Keratinocyte (primary cell): ENCODE data around the gene C19orf47. TPM values are rescaled to one million over a fixed set of nuclear protein-coding genes. Genes with fewer than 3 reads are reported as not detected.

ENCODE experiments used
- DNase-seq: peaks from one replicate; pipeline ENCODE4 v3.0.0-alpha.2; 2011; ENCODE audit warnings: low read depth, missing footprints, low spot score
- FAIRE-seq: peaks from 2 replicates; lab custom pipeline; 2011; peaks lifted over from hg19 to GRCh38; lab: Jason Lieb, UNC
- H2AFZ ChIP-seq: 2 replicates; pipeline ENCODE4 v1.6.0; 2012; ENCODE audit warnings: low read length, control low read depth, inconsistent platforms; ENCODE audit not compliant: control insufficient read depth
- H3K27ac ChIP-seq: 2 replicates; pipeline ENCODE4 v1.5.1; 2011; ENCODE audit warnings: low read length; ENCODE audit not compliant: control insufficient read depth, insufficient read depth
- H3K27me3 ChIP-seq: 3 replicates; pipeline ENCODE4 v1.6.0; 2011; ENCODE audit warnings: low read length; ENCODE audit not compliant: control insufficient read depth, insufficient read depth; ENCODE audit errors: extremely low read depth
- H3K36me3 ChIP-seq, 2 experiments: 2 replicates in 1 of 2; 3 replicates in 1 of 2; pipeline ENCODE4 v1.5.1; 2011; ENCODE audit warnings: low read length in 2 of 2, mild to moderate bottlenecking in 1 of 2; ENCODE audit not compliant: control insufficient read depth in 2 of 2, insufficient read depth in 2 of 2; ENCODE audit errors: extremely low read depth in 1 of 2
- H3K4me1 ChIP-seq: 3 replicates; pipeline ENCODE4 v1.5.1; 2011; ENCODE audit warnings: low read length; ENCODE audit not compliant: control insufficient read depth, insufficient read depth; ENCODE audit errors: extremely low read depth
- H3K4me2 ChIP-seq: 3 replicates; pipeline ENCODE4 v1.6.0; 2011; ENCODE audit warnings: low read depth, low read length; ENCODE audit not compliant: control insufficient read depth, insufficient read depth; ENCODE audit errors: extremely low read depth
- H3K4me3 ChIP-seq, 3 experiments: fragments of 200-600 bp in 1 of 3; sonication (generic) in 1 of 3; 2 replicates in 2 of 3; 3 replicates in 1 of 3; pipeline ENCODE4 v1.5.1; 2011 to 2016; ENCODE audit warnings: low read length in 3 of 3, mild to moderate bottlenecking in 3 of 3, control low read depth in 2 of 3, inconsistent platforms in 1 of 3, low read depth in 1 of 3, mixed read lengths in 1 of 3, mixed run types in 1 of 3, moderate library complexity in 1 of 3; ENCODE audit not compliant: control insufficient read depth in 2 of 3, insufficient read depth in 2 of 3; ENCODE audit errors: extremely low read depth in 1 of 3
- H3K79me2 ChIP-seq: 2 replicates; pipeline ENCODE4 v1.6.0; 2012; ENCODE audit warnings: low read length; ENCODE audit not compliant: control insufficient read depth, insufficient read depth
- H3K9ac ChIP-seq: 3 replicates; pipeline ENCODE4 v1.6.0; 2011; ENCODE audit warnings: low read length; ENCODE audit not compliant: control insufficient read depth, insufficient read depth; ENCODE audit errors: extremely low read depth
- H3K9me1 ChIP-seq: 3 replicates; pipeline ENCODE4 v1.6.0; 2011; ENCODE audit warnings: low read length; ENCODE audit not compliant: control insufficient read depth, insufficient read depth; ENCODE audit errors: extremely low read depth
- H3K9me3 ChIP-seq: 2 replicates; pipeline ENCODE4 v1.5.1; 2012; ENCODE audit warnings: low read depth, low read length; ENCODE audit not compliant: control insufficient read depth
- H4K20me1 ChIP-seq: 3 replicates; pipeline ENCODE4 v1.6.0; 2011; ENCODE audit warnings: low read length; ENCODE audit not compliant: control insufficient read depth, insufficient read depth; ENCODE audit errors: extremely low read depth
- CTCF ChIP-seq, 3 experiments: IDR thresholded peaks in 1 of 3; conservative IDR thresholded peaks in 1 of 3; optimal IDR thresholded peaks in 1 of 3; 2 replicates in 2 of 3; 3 replicates in 1 of 3; pipeline versions ENCODE3 to v1.5.1; 2011; ENCODE audit warnings: low read length in 3 of 3, mild to moderate bottlenecking in 3 of 3, moderate library complexity in 2 of 3, control low read depth in 1 of 3, inconsistent platforms in 1 of 3; ENCODE audit not compliant: insufficient read depth in 2 of 3; ENCODE audit errors: extremely low read depth in 1 of 3
- EZH2 ChIP-seq: IDR thresholded peaks from one replicate; pipeline ENCODE4 v1.6.1; 2012; ENCODE audit warnings: inconsistent platforms, mild to moderate bottlenecking, low read length, moderate library complexity
- dilution Hi-C: fragments of 300-500 bp; cut with MboI; formaldehyde crosslinking; loops from one replicate; pipeline ENCODE4 v1.7.0; 2020; ENCODE audit warnings: low sequenced_read_pairs; ENCODE audit not compliant: extremely low pct_ligation_motif_present
- polyA plus RNA-seq, 5 experiments: library from polyadenylated mRNA; depleted of rRNA in 3 of 5; stranded (reverse) in 3 of 5; stranded (forward) in 1 of 5; unstranded in 1 of 5; fragments of >200 nt; gene quantifications; 1 replicate in 1 of 5; 2 replicates in 3 of 5; 3 replicates in 1 of 5; pipeline versions ENCODE4 v1.2.1 to v1.2.3, GENCODE V29; 2011 to 2012; ENCODE audit warnings: missing spikeins in 2 of 5, low read depth in 1 of 5, low replicate concordance in 1 of 5

Gene C19orf47
- polyA plus RNA-seq, 1 donor (not counting 4 experiments of a cell fraction or from before 2014, with no cell fraction given) = 13.3 TPM

GRCh38 chr19:40366697-40367561 lies 18.7 kb upstream of the C19orf47 start:
- no peaks in the 10 kb centered on the region for H3K27me3 ChIP-seq
- no peaks in the 10 kb centered on the region for H3K9me3 ChIP-seq
- peaks cover 7 to 27% of the 10 kb centered on the region in 2 experiments for H3K36me3 ChIP-seq
- no peak overlapping the region for H3K4me3 ChIP-seq
- FAIRE-seq (no peak), DNase-seq (no peak)
- H3K4me1 ChIP-seq = peaks cover 8% of the 10 kb centered on the region
- H2AFZ ChIP-seq = no peak overlapping the region
- dilution Hi-C loops = no loop called here
- no peak overlapping the region for H3K4me2 ChIP-seq
- H3K79me2 ChIP-seq = no peaks in the 10 kb centered on the region
- H3K9ac ChIP-seq = no peak overlapping the region
- H4K20me1 ChIP-seq = no peaks in the 10 kb centered on the region
- H3K9me1 ChIP-seq = no peaks in the 10 kb centered on the region
- no peak for TF ChIP-seq EZH2
- TF ChIP-seq CTCF (optimal IDR thresholded peaks at IDR 0.05 in 1 of 3, IDR thresholded peaks at IDR 0.05 in 1 of 3, conservative IDR thresholded peaks at IDR 0.05 in 1 of 3; ENCODE audit: extremely low read depth in 1 of 3, insufficient read depth in 2 of 3, low read length in 3 of 3) = no peak
- no peak overlapping the region for H3K27ac ChIP-seq

GRCh38 chr19:40365613-40366401 lies 17.6 kb upstream of the C19orf47 start:
- H3K27me3 ChIP-seq = no peaks in the 10 kb centered on the region
- no peaks in the 10 kb centered on the region for H4K20me1 ChIP-seq
- FAIRE-seq (no peak), DNase-seq (no peak)
- peak overlapping the region; percentile 85 for H3K4me2 ChIP-seq
- no peak overlapping the region for H3K27ac ChIP-seq
- H3K9me3 ChIP-seq = no peaks in the 10 kb centered on the region
- peak overlapping the region; percentile 69 for H3K9ac ChIP-seq
- H3K4me1 ChIP-seq = peaks cover 8% of the 10 kb centered on the region
- TF ChIP-seq CTCF (optimal IDR thresholded peaks at IDR 0.05 in 1 of 3, IDR thresholded peaks at IDR 0.05 in 1 of 3, conservative IDR thresholded peaks at IDR 0.05 in 1 of 3; ENCODE audit: extremely low read depth in 1 of 3, insufficient read depth in 2 of 3, low read length in 3 of 3) (no peak), EZH2 (no peak)
- H3K4me3 ChIP-seq = peak overlapping the region; percentile 7 to 68 (median 40)
- no peaks in the 10 kb centered on the region for H3K79me2 ChIP-seq
- H3K36me3 ChIP-seq = peaks cover 0 to 20% of the 10 kb centered on the region in 2 experiments
- peak overlapping the region; percentile 83 for H2AFZ ChIP-seq
- H3K9me1 ChIP-seq = peaks cover 2% of the 10 kb centered on the region
- dilution Hi-C loops = no loop called here
